ENCODE measurements around the gene KIAA1217.

GRCh38 chr10:24428410-24428782, 219.5 kb downstream of the KIAA1217 start:
- TF ChIP-seq CHD2 (IDR thresholded peaks at IDR 0.05; ENCODE audit: low read length, partially characterized antibody) (no peak), KDM1A (IDR thresholded peaks at IDR 0.05; ENCODE audit: low read depth) (no peak), POLR2A (IDR thresholded peaks at IDR 0.05; ENCODE audit: low read length) (no peak), CTCF (IDR thresholded peaks at IDR 0.05) (no peak), CEBPB (IDR thresholded peaks at IDR 0.05) (no peak), NR3C1 (IDR thresholded peaks at IDR 0.05) (no peak), MAX (IDR thresholded peaks at IDR 0.05) (no peak), REST (IDR thresholded peaks at IDR 0.05) (no peak), USF2 (IDR thresholded peaks at IDR 0.05) (no peak), PBX3 (IDR thresholded peaks at IDR 0.05) (no peak), HDAC2 (IDR thresholded peaks at IDR 0.05) (no peak), MYC (IDR thresholded peaks at IDR 0.05; ENCODE audit: borderline replicate concordance, low read length) (no peak), JUN (IDR thresholded peaks at IDR 0.05) (no peak)
